GM19043 (cell line): ENCODE results near the gene FNDC3B.

Experiments used
- ATAC-seq: cut with Tn5 transposase; IDR thresholded peaks from one replicate; pipeline ENCODE4 v1.9.1; 2021; ENCODE audit warnings: low read depth; ENCODE audit not compliant: unreplicated experiment

FNDC3B gene

DNA sequence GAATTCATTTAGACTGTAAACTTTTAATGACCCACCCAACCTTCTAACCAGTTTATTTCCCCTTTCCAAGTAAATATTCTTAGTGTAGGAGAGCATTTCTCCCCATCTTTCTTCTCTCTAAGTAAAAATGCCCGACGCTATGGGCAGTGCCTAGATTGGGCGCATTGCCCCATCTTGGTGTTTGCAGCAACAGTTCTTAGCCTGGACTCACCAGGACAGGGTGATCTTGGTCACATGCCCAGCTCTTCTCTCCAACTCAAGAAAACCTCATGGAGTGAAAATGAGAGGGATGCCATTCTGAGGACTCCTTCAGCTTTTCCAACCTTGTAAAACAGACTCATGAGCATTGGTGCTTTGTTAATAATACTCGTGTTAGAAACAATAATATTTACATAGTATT is 332.2 kb downstream of the FNDC3B start:
- ATAC-seq: no peak

DNA sequence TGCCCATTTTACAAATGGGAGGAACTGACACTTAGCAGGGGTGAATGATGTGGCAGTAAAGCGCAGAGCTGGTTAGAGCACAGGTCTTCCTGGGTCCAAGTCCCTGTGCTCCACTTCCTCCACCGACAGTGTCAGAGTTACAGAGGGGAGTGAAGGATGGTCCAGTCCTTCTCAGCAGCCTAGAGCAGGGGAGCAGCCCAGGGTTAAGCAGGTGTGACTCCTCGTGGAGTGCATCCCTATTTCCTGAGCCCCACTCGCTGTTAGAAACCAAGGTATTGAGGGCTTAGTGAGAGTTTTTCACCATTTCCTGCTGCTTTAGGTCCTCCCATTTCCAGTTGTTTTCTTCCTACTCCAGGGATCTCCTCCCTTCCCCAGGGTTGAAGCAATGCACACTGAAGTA is 333.5 kb downstream of the FNDC3B start:
- ATAC-seq: no peak

DNA sequence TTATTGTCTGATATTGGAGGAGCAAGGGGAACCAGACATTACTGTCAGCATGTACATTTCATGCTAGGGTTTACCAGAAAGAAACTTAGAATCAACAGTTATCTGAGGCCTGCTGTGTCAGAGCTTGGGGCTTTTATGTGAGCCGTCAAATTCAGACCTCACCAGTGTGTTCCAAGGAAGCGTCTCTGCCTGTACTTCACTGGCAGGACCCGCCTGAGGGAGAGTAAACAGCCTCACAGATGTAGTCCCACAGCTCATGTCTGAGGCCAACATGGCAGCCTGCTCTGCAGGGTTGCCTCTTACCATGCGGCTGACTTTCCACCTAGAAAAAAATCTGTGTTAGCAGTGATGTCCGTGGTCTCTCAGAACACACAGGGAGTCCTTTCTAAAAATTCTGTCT is 334.5 kb downstream of the FNDC3B start:
- no peak for ATAC-seq

- ATAC-seq: no peak
Observed at GRCh38 chr3:172375206-172375850, 335.9 kb downstream of the FNDC3B start.

DNA sequence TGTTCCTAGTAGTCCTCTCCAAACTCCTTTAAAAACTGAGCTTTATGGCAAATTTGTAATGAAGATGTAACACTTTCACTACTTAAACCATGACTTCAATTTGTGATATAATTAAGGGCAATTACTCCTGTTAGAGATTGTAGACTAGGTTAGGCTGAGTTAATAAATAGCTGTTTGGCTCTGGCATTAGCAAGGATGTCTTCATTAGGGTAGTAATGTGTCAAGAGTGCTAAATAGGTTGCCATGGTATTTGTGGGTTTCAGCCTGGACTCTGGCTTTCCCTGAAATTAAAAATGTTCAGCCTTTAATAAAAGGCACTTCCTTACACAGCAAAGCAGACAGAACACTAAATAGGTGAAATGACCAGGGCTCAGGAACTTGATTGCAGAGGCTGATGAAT is 337.0 kb downstream of the FNDC3B start:
- no peak for ATAC-seq

GRCh38 chr3:172376881-172377280 is 337.5 kb downstream of the FNDC3B start:
- no peak for ATAC-seq

DNA sequence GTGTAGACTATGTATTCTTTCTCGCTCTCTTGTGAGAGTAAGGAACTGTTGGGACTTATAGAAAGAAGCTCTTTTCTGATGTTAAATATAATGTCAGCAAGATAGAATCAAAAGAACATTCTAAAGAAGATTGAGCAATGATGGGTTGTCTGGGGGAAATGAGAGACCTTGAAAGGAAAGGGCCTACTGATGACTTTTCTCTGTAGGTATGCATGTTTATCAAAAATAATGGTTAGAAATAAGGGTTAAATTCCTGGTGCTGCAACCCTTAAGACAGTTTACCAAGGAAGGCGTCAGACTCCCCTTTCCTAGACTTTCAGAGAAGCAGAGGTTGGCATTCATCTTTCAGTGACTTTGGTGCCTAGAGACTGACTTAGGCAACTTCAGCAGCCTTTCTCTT is 339.1 kb downstream of the FNDC3B start:
- no peak for ATAC-seq

DNA sequence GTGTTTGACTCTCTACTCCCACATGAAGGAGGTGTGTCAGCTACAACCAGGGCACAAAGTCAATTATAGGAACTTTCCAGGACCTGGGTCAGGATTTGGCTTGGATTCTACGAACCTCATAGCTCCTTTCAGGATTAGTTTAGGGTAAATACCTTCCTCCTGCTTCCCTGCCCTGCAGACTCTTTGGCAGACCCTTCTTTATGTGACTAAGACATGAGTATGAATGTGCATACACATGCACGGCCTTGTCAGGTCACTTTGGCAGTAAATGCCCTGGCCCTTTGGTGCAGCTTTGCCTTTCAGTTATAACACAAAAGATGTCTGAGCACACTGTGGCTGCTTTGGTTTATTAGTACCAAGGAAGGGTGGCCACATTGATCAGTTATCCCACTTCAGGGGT is 340.0 kb downstream of the FNDC3B start:
- no peak for ATAC-seq

- ATAC-seq: no peak
Observed at GRCh38 chr3:172380632-172381031, 341.3 kb downstream of the FNDC3B start.

DNA sequence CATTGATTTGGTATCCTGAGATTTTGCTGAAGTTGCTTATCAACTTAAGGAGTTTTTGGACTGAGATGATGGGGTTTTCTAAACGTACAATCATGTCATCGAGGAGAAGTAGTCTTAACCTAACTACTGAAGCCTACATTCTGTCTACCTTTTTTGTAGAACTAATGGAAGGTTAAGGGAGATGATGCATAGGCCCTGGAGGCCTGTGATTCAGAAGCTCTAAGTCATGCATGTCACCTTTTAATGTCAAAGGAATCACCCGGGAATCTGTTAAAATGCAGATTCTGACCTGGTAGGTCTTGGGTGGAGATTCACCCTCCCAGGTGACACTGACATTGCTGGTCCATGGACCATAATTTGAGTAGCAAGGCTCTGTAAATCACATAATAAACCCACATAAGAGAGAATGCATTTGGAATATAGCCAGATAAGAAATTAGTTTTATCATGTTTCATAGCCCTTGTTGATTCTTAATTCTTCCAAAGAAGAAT is 344.0 kb downstream of the FNDC3B start:
- ATAC-seq: no peak

- no peak for ATAC-seq
Observed at GRCh38 chr3:172384836-172385235, 345.5 kb downstream of the FNDC3B start.

GRCh38 chr3:172387728-172388127 is 348.4 kb downstream of the FNDC3B start:
- ATAC-seq: no peak

- no peak for ATAC-seq
Observed at GRCh38 chr3:172388412-172389078, 349.2 kb downstream of the FNDC3B start.

DNA sequence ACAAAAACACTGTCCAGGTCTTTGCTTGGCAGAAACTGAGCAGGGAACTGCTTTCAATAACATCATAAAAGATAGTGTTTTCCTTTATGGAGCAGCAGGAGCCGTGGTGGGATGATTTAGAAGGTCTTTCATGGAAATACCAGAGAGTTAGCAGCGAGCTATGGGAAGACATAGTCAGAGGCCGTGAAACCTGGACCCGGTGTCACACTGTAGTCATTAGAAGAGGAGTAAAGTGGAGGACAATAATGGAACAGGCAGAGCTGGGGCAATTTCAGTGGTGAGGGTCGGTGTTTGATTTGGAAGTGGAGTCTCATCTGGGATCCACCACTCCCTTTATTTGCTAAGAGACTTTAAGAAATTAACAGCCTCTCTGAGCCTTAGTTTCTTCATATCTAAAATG is 351.4 kb downstream of the FNDC3B start:
- no peak for ATAC-seq

DNA sequence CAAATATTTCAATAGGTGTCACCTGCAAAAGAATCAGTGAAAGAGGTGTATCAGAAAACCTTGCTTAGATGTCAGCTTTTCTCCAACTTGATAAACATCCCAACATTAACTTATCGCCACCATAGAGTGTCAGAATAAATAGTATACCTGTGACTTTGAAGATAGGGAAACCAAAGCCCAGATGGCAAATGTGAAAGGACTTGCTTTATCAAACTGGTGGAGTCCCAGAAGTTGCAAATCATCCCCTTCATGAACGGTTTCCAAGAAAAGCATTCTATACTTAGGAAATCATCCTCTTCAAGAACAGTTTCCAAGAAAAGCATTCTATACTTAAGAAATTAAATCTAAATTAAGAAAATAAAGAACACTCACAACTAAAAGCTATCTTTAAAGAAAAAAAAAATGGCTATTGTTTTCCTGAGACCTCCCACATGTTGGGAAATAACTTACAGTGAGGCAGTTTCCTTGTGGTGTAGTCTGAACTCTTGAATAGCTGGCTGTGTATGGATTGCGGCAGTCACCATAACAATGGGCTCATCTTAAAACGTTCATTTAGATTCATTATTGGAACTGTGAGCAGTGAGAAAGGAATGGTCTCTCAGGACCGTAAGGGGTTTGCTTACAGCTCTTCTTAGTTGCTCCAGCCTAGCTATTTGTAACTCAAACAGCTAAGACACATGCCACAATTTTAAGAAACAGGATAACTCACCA is 352.4 kb downstream of the FNDC3B start:
- no peak for ATAC-seq

GRCh38 chr3:172394692-172395091 is 355.3 kb downstream of the FNDC3B start:
- no peak for ATAC-seq

- no peak for ATAC-seq
Observed at GRCh38 chr3:172396400-172396799, 357.0 kb downstream of the FNDC3B start.

DNA sequence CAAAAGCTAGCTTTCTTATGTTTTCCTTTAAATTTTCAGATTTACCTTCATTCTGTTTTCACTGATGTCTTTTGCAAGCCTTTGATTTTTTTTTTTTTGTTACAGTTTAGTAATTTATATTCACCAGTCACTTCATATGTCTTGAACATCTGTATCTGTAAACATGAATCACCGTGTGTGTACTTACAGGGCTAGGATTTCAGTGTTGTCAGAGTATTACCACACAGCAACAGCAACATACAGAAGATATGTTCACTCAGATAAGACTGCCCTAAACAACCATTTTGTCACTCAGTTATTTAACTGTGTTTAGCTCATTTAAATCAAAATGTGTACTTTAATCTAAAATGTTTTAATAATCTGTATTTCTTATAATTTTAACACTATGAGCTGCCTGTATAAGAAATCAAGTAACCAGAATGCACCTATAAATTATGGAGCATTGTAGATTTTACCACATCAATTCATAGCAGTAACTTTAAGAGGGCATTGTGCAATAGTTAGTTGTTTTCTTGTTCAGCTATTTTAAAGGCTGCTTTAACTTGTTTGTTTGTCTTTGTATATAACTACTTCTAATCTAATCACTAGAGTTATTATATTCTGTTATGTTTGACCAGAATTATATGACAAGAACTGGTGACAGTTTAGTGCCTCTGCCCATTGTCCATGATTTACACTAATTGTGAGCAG is 358.5 kb downstream of the FNDC3B start:
- ATAC-seq: no peak

DNA sequence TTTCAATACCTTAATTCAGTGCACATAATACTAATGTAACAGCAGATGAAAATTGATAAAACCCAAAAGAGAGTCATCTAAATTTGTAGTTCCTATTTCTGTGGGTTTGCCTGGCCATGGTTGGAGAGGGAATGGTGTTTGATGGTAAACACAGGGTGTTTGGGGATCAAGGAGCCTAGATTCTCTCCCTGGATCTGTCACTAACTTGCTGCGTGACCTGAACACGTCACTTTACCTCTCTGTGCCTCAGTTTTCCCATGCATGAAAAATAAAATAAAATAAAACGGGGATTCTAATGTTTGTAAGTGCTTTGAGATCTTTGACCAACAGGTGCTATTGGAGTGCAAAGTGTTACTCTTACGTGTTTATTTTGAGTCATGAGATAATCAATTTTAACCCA is 359.1 kb downstream of the FNDC3B start:
- ATAC-seq: no peak

DNA sequence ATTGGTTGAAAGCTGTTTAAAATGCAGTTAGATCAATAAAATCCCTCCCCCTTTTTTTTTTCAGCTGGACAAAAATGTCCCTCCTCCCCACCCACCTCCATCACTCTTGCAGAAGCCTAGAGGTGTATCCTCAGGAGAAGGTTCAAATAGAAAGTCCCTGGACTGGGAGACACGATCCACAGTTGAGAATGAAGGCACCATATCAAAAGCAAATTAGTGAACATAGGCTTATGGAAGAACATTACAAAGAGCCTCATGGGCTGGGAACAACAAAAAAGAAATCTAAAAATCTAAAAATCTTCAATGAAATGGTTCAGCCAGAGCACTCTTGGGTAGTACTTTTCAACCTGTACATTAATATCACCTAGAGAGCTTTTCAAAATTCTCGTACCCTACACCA is 362.7 kb downstream of the FNDC3B start:
- ATAC-seq: no peak
